NT2/D1 (cell line): ENCODE measurements around the gene MAGED1.

ENCODE experiments used
- DNase-seq: peaks from one replicate; pipeline ENCODE4 v3.0.0-alpha.2; 2011; ENCODE audit warnings: low read depth, low spot score
- H3K27me3 ChIP-seq: 2 replicates; pipeline ENCODE4 v1.6.0; 2011; ENCODE audit warnings: mild to moderate bottlenecking; ENCODE audit not compliant: insufficient read length, insufficient read depth
- H3K36me3 ChIP-seq: 2 replicates; pipeline ENCODE4 v1.6.1; 2011; ENCODE audit warnings: mild to moderate bottlenecking, low read length, mixed read lengths; ENCODE audit not compliant: insufficient read depth, insufficient read length
- H3K4me1 ChIP-seq: 2 replicates; pipeline ENCODE4 v1.5.1; 2011; ENCODE audit not compliant: insufficient read depth, insufficient read length
- H3K4me3 ChIP-seq: 2 replicates; pipeline ENCODE4 v1.5.1; 2011; ENCODE audit warnings: low read depth; ENCODE audit not compliant: insufficient read length
- H3K9ac ChIP-seq: 2 replicates; pipeline ENCODE4 v1.6.0; 2011; ENCODE audit warnings: low read depth; ENCODE audit not compliant: insufficient read length
- H3K9me3 ChIP-seq: 2 replicates; pipeline ENCODE4 v1.5.1; 2011; ENCODE audit warnings: mild to moderate bottlenecking, low read length; ENCODE audit not compliant: insufficient read depth
- SUZ12 ChIP-seq: IDR thresholded peaks from 2 replicates; pipeline ENCODE4 v1.6.1; 2011; ENCODE audit not compliant: insufficient read length, insufficient read depth; ENCODE audit errors: extremely low read depth
- YY1 ChIP-seq: IDR thresholded peaks from 2 replicates; pipeline ENCODE4 v1.6.1; 2011; ENCODE audit not compliant: insufficient read length, insufficient read depth
- ZNF274 ChIP-seq: IDR thresholded peaks from 2 replicates; pipeline ENCODE4 v1.6.1; 2011; ENCODE audit warnings: mild to moderate bottlenecking, low read depth, low read length

The MAGED1 gene

GRCh38 chrX:51878056-51878455, 15.4 kb upstream of the MAGED1 start:
- no peak for DNase-seq
- H3K36me3 ChIP-seq: peaks cover 3% of the 10 kb centered on the region
- H3K4me1 ChIP-seq: no peaks in the 10 kb centered on the region
- H3K4me3 ChIP-seq: no peak overlapping the region
- no peak for TF ChIP-seq ZNF274
- TF ChIP-seq SUZ12: no peak
- H3K9me3 ChIP-seq: no peaks in the 10 kb centered on the region
- no peaks in the 10 kb centered on the region for H3K27me3 ChIP-seq
- H3K9ac ChIP-seq: no peak overlapping the region

DNA sequence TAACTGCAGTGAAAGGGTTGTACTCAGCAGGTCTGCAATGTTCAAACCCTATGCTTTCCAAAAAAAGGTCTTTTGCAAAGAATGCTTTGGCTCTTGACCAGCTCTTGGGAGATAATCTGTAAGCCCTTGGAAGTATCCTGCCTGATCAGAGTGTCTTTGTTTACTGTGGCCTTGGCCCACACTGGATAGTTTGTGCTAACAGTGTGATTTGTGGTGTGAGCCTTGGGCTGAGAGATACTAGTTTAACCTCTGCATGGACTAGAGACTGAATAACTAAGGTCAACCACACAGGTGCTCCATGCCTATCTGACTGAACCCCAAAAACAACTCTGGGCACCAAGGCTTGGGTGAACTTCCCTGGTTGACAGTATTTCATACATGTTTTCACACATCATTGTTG, 3.6 kb upstream of the MAGED1 start:
- no peaks in the 10 kb centered on the region for H3K27me3 ChIP-seq
- no peak for DNase-seq
- H3K9ac ChIP-seq: no peak overlapping the region
- no peaks in the 10 kb centered on the region for H3K9me3 ChIP-seq
- H3K4me3 ChIP-seq: no peak overlapping the region
- TF ChIP-seq ZNF274 (no peak), YY1 (no peak), SUZ12 (no peak)
- peaks cover 6% of the 10 kb centered on the region for H3K4me1 ChIP-seq
- H3K36me3 ChIP-seq: peaks cover under 1% of the 10 kb centered on the region

DNA sequence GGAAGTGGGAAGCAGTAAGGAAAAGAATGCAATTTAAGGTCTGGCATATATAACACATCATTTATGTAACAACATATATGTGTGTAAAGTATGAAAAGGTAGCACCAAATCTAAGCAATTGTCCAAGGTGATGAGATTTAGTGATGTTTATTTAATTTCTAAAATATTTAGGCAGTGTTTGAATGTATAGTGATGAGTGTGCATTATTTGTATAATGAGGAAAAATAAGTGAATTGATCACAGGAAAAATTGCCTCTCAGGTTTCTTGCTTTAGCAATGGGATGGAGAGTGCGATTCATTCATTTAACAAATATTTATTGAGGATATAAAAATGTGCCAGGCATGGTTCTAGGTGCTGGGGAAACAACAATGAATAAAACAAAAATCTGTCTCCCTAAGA, 2.2 kb upstream of the MAGED1 start:
- H3K4me1 ChIP-seq: peaks cover 6% of the 10 kb centered on the region
- H3K9ac ChIP-seq: no peak overlapping the region
- DNase-seq: no peak
- TF ChIP-seq ZNF274 (no peak), SUZ12 (no peak), YY1 (no peak)
- H3K27me3 ChIP-seq: no peaks in the 10 kb centered on the region
- no peaks in the 10 kb centered on the region for H3K9me3 ChIP-seq
- H3K4me3 ChIP-seq: no peak overlapping the region
- H3K36me3 ChIP-seq: peaks cover 15% of the 10 kb centered on the region

DNA sequence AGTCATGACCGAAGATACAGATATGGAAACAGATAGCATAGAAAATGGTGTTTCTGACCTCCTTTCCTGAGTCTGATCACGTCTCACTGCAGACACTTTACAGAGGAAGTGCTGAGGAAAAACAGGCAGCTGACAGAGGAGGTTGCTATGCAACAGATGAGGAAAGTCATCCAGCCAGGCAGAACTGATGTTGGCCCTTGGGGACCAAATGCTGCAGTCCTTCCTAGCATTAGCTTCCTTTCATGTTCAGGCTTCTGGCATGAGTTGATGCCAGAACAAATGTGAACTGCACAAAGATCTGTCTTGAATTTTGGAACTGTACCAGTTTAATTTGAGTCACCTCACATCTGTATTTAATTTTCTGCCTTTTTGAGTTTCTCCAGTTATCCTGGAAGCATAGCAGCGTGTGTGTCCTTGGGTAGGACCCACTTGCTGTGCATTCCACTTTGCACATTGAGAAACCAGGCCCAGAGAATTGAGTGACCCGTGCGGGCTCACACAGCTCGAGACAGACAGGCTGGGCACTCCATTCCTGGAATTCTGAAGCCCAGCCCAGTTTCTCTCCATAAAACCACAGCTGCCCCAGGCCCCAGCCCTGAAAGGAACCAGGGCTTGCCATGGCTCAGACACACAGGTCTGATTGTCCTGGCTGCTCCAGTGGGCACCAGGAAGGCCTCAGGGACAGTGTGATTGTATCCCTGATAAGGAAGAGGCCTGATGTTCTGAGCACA, 1.4 kb upstream of the MAGED1 start:
- no peaks in the 10 kb centered on the region for H3K9me3 ChIP-seq
- no peaks in the 10 kb centered on the region for H3K27me3 ChIP-seq
- peaks cover 22% of the 10 kb centered on the region for H3K36me3 ChIP-seq
- H3K4me3 ChIP-seq: peak overlapping the region; percentile 32
- peaks cover 10% of the 10 kb centered on the region for H3K4me1 ChIP-seq
- DNase-seq: no peak
- peak overlapping the region; percentile 79 for H3K9ac ChIP-seq
- TF ChIP-seq ZNF274 (no peak), YY1 (no peak), SUZ12 (no peak)

- no peak for DNase-seq
- Histone ChIP-seq H3K27me3 (no peaks in the 10 kb centered on the region), H3K4me1 (peaks cover 10% of the 10 kb centered on the region), H3K9me3 (no peaks in the 10 kb centered on the region), H3K36me3 (peaks cover 39% of the 10 kb centered on the region), H3K4me3 (peak overlapping the region; percentile 67), H3K9ac (peak overlapping the region; percentile 82)
- TF ChIP-seq YY1: no peak
- no peak for TF ChIP-seq SUZ12
- no peak for TF ChIP-seq ZNF274
Observed at GRCh38 chrX:51893931-51894696, 691 bp downstream of the MAGED1 start.

DNA sequence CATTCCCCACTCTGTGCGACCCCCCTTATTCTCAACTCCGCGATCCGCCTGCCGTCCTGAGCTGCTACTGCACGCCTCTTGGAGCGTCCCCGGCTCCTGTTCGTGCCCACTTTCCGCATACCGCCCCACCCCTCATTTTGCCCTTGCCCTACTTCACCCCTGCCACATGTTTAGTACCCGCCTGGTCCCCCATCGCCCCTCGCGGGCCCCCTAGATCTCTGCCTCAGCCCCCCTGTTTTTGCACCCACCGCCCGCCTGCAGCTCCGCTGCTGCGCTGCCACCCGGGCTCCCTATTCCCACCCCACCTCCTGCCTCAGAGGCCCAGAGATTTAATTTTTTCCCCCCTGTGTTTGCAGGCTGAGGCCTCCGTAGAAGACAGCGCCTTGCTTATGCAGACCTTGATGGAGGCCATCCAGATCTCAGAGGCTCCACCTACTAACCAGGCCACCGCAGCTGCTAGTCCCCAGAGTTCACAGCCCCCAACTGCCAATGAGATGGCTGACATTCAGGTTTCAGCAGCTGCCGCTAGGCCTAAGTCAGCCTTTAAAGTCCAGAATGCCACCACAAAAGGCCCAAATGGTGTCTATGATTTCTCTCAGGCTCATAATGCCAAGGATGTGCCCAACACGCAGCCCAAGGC, 1.4 kb downstream of the MAGED1 start:
- TF ChIP-seq ZNF274 (no peak), SUZ12 (no peak), YY1 (no peak)
- Histone ChIP-seq H3K36me3 (peaks cover 45% of the 10 kb centered on the region), H3K4me1 (peaks cover 10% of the 10 kb centered on the region), H3K9ac (peak overlapping the region; percentile 82), H3K4me3 (peak overlapping the region; percentile 67), H3K9me3 (no peaks in the 10 kb centered on the region), H3K27me3 (no peaks in the 10 kb centered on the region)
- DNase-seq: no peak

DNA sequence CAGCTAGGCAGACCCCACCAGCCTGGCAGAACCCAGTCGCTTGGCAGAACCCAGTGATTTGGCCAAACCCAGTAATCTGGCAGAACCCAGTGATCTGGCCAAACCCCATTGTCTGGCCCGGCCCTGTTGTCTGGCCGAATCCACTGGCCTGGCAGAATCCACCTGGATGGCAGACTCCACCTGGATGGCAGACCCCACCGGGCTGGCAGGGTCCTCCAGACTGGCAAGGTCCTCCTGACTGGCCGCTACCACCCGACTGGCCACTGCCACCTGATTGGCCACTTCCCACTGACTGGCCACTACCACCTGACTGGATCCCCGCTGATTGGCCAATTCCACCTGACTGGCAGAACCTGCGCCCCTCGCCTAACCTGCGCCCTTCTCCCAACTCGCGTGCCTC, 3.2 kb downstream of the MAGED1 start:
- TF ChIP-seq YY1 (no peak), ZNF274 (no peak), SUZ12 (no peak)
- DNase-seq: no peak
- Histone ChIP-seq H3K9ac (no peak overlapping the region), H3K36me3 (peaks cover 60% of the 10 kb centered on the region), H3K9me3 (no peaks in the 10 kb centered on the region), H3K4me3 (no peak overlapping the region), H3K4me1 (peaks cover 10% of the 10 kb centered on the region), H3K27me3 (no peaks in the 10 kb centered on the region)
